IMR-90 (cell line): ENCODE data around the gene NMBR. TPM values are rescaled to one million over a fixed set of nuclear protein-coding genes. Genes with fewer than 3 reads are reported as not detected.

ENCODE experiments used
- ATAC-seq: fragments of 200-7000 bp; cut with Tn5 transposase; 2 replicates; pipeline ENCODE4 v1.9.1; 2020; ENCODE audit warnings: low read depth, mild to moderate bottlenecking, moderate library complexity
- BruUV-seq: library from RNA; stranded (reverse); fragments of 400-500 nt; replicated peaks from 2 replicates; lab custom pipeline; 2021; lab: Mats Ljungman, UMichigan
- CTCF ChIA-PET: fragments of 300-600 bp; formaldehyde crosslinking; extraction: SDS; loops from one replicate; lab custom pipeline; 2021; ENCODE audit warnings: antibody characterized with exemption; lab: Yijun Ruan, JAX
- POLR2A ChIA-PET: fragments of 300-600 bp; sonication (Branson Sonifier 250); formaldehyde crosslinking; loops from one replicate; lab custom pipeline; 2022; ENCODE audit warnings: antibody characterized with exemption; ENCODE audit not compliant: unreplicated experiment; lab: Charles Lee
- DNase-seq: peaks from one replicate; pipeline ENCODE4 v3.0.0; 2013
- H2AFZ ChIP-seq: replicated peaks from 2 replicates; pipeline ENCODE3; 2013; ENCODE audit warnings: low read length, mild to moderate bottlenecking; ENCODE audit not compliant: poor library complexity
- H2AK5ac ChIP-seq: 2 replicates; pipeline ENCODE4 v1.6.1; 2013; ENCODE audit warnings: low read depth, low read length, inconsistent platforms
- H2AK9ac ChIP-seq: replicated peaks from 2 replicates; pipeline ENCODE3; 2013; ENCODE audit warnings: mild to moderate bottlenecking, low read depth, low read length, moderate library complexity; ENCODE audit not compliant: poor library complexity
- H2BK120ac ChIP-seq: 2 replicates; pipeline ENCODE4 v1.6.1; 2013; ENCODE audit warnings: low read depth, low read length, inconsistent platforms
- H2BK15ac ChIP-seq: 3 replicates; pipeline ENCODE4 v1.6.1; 2013; ENCODE audit warnings: low read depth, low read length, inconsistent platforms
- H2BK20ac ChIP-seq: 2 replicates; pipeline ENCODE4 v1.6.1; 2013; ENCODE audit warnings: low read depth, mild to moderate bottlenecking, inconsistent platforms, low read length, moderate library complexity
- H2BK5ac ChIP-seq: 2 replicates; pipeline ENCODE4 v1.6.1; 2013; ENCODE audit warnings: mild to moderate bottlenecking, low read depth, low read length, inconsistent platforms; ENCODE audit not compliant: poor library complexity, severe bottlenecking
- H3K14ac ChIP-seq: replicated peaks from 2 replicates; pipeline ENCODE4 v1.6.1; 2013; ENCODE audit warnings: low read depth, low read length, inconsistent platforms
- H3K18ac ChIP-seq: 2 replicates; pipeline ENCODE4 v1.6.1; 2013; ENCODE audit warnings: low read depth, low read length, control low read depth
- H3K23ac ChIP-seq: 2 replicates; pipeline ENCODE4 v1.6.1; 2013; ENCODE audit warnings: low read depth, low read length, inconsistent platforms
- H3K27ac ChIP-seq: 2 replicates; pipeline ENCODE4 v1.5.1; 2013; ENCODE audit warnings: mild to moderate bottlenecking, control low read depth, low read length; ENCODE audit not compliant: insufficient read depth
- H3K27me3 ChIP-seq: 2 replicates; pipeline ENCODE4 v1.6.1; 2013; ENCODE audit warnings: low read length; ENCODE audit not compliant: control insufficient read depth, insufficient read depth
- H3K36me3 ChIP-seq: 2 replicates; pipeline ENCODE4 v1.6.1; 2013; ENCODE audit warnings: low read length, mixed read lengths; ENCODE audit not compliant: control insufficient read depth, insufficient read depth
- H3K4ac ChIP-seq: 2 replicates; pipeline ENCODE4 v1.6.1; 2013; ENCODE audit warnings: low read depth, low read length, inconsistent platforms
- H3K4me1 ChIP-seq: 2 replicates; pipeline ENCODE4 v1.6.1; 2013; ENCODE audit warnings: low read length, mixed read lengths; ENCODE audit not compliant: control insufficient read depth, insufficient read depth
- H3K4me2 ChIP-seq: 2 replicates; pipeline ENCODE4 v1.6.1; 2013; ENCODE audit warnings: low read depth, mild to moderate bottlenecking, control low read depth, low read length, moderate library complexity
- H3K4me3 ChIP-seq: 2 replicates; pipeline ENCODE4 v1.5.1; 2013; ENCODE audit warnings: low read depth, mild to moderate bottlenecking, control low read depth, low read length, moderate library complexity; ENCODE audit not compliant: insufficient read depth
- H3K56ac ChIP-seq: 2 replicates; pipeline ENCODE4 v1.6.1; 2013; ENCODE audit warnings: low read length, inconsistent platforms; ENCODE audit not compliant: insufficient read depth; ENCODE audit errors: extremely low read depth
- H3K79me1 ChIP-seq, 2 experiments: 2 replicates each; pipeline ENCODE4 v1.6.1; 2013; ENCODE audit warnings: low read length in 2 of 2, inconsistent platforms in 1 of 2, low read depth in 1 of 2
- H3K9ac ChIP-seq: 2 replicates; pipeline ENCODE4 v1.6.1; 2013; ENCODE audit warnings: low read depth, low read length, control low read depth
- H3K9me1 ChIP-seq: 2 replicates; pipeline ENCODE4 v1.6.1; 2013; ENCODE audit warnings: low read length, inconsistent platforms; ENCODE audit not compliant: insufficient read depth
- H3K9me3 ChIP-seq: 2 replicates; pipeline ENCODE4 v1.6.1; 2013; ENCODE audit warnings: low read length; ENCODE audit not compliant: control insufficient read depth, insufficient read depth
- H4K20me1 ChIP-seq: 2 replicates; pipeline ENCODE4 v1.6.1; 2013; ENCODE audit warnings: low read length, inconsistent platforms; ENCODE audit not compliant: insufficient read depth
- H4K5ac ChIP-seq: 2 replicates; pipeline ENCODE4 v1.6.1; 2013; ENCODE audit warnings: mild to moderate bottlenecking, low read depth, low read length, control low read depth
- H4K8ac ChIP-seq, 2 experiments: 2 replicates each; pipeline ENCODE4 v1.6.1; 2013; ENCODE audit warnings: low read depth in 2 of 2, low read length in 2 of 2, control low read depth in 1 of 2, inconsistent platforms in 1 of 2
- H4K91ac ChIP-seq: 2 replicates; pipeline ENCODE4 v1.6.1; 2013; ENCODE audit warnings: low read depth, low read length, inconsistent platforms; ENCODE audit not compliant: insufficient read depth
- BHLHE40 ChIP-seq: fragments of 150-350 bp; IDR thresholded peaks from 2 replicates; pipeline ENCODE4 v1.6.1; 2016; ENCODE audit warnings: mild to moderate bottlenecking, low read depth, low read length
- CEBPB ChIP-seq: IDR thresholded peaks from 2 replicates; pipeline ENCODE4 v1.6.1; 2012; ENCODE audit warnings: low read depth, low read length, improper control_type of control experiment
- CHD1 ChIP-seq: IDR thresholded peaks from 2 replicates; pipeline ENCODE4 v1.6.1; 2012; ENCODE audit warnings: low read depth, low read length, improper control_type of control experiment
- CTCF ChIP-seq: conservative IDR thresholded peaks from 2 replicates; pipeline ENCODE4 v1.5.1; 2012; ENCODE audit warnings: mild to moderate bottlenecking, low read depth, low read length, improper control_type of control experiment
- ELK1 ChIP-seq: fragments of 150-350 bp; IDR thresholded peaks from 2 replicates; pipeline ENCODE4 v1.6.1; 2016; ENCODE audit warnings: low read depth, mild to moderate bottlenecking, low read length, moderate library complexity, borderline replicate concordance
- FOS ChIP-seq: fragments of 150-350 bp; IDR thresholded peaks from 2 replicates; pipeline ENCODE4 v1.6.1; 2016; ENCODE audit warnings: low read depth, low read length
- MAFK ChIP-seq: IDR thresholded peaks from 2 replicates; pipeline ENCODE4 v1.6.1; 2012; ENCODE audit warnings: low read depth, low read length, improper control_type of control experiment
- MAZ ChIP-seq: IDR thresholded peaks from 2 replicates; pipeline ENCODE4 v1.6.1; 2012; ENCODE audit warnings: low read depth, mild to moderate bottlenecking, low read length, improper control_type of control experiment, moderate library complexity, borderline replicate concordance
- MXI1 ChIP-seq: IDR thresholded peaks from 2 replicates; pipeline ENCODE4 v1.6.1; 2012; ENCODE audit warnings: low read depth, mild to moderate bottlenecking, low read length, moderate library complexity, borderline replicate concordance
- NFE2L2 ChIP-seq: fragments of 150-350 bp; IDR thresholded peaks from 2 replicates; pipeline ENCODE4 v1.6.1; 2016; ENCODE audit warnings: low read depth, mild to moderate bottlenecking, low read length
- POLR2A ChIP-seq: IDR thresholded peaks from 2 replicates; pipeline ENCODE4 v1.6.1; 2012; ENCODE audit warnings: mild to moderate bottlenecking, low read depth, low read length
- RAD21 ChIP-seq: IDR thresholded peaks from 2 replicates; pipeline ENCODE4 v1.6.1; 2012; ENCODE audit warnings: low read length, improper control_type of control experiment
- RCOR1 ChIP-seq: IDR thresholded peaks from 2 replicates; pipeline ENCODE4 v1.6.1; 2012; ENCODE audit warnings: mild to moderate bottlenecking, low read length, improper control_type of control experiment; ENCODE audit not compliant: insufficient replicate concordance
- RFX5 ChIP-seq: IDR thresholded peaks from 2 replicates; pipeline ENCODE4 v1.8.0; 2012; ENCODE audit warnings: low read depth, mild to moderate bottlenecking, low read length, moderate library complexity
- SMC3 ChIP-seq: fragments of 150-350 bp; IDR thresholded peaks from 2 replicates; pipeline ENCODE4 v1.6.1; 2016; ENCODE audit warnings: low read depth, mild to moderate bottlenecking, antibody characterized with exemption, low read length, moderate library complexity
- USF2 ChIP-seq: fragments of 150-350 bp; IDR thresholded peaks from 2 replicates; pipeline ENCODE4 v1.6.1; 2017; ENCODE audit warnings: mild to moderate bottlenecking, antibody characterized with exemption, low read length, low read depth
- WGBS, 2 experiments: methylation state at CpG; one replicate each; pipeline versions ENCODE4 v1.1.5 to v1.1.7; 2013; ENCODE audit warnings: missing lambda C conversion rate in 2 of 2; ENCODE audit not compliant: insufficient read length in 1 of 2; ENCODE audit errors: extremely low coverage in 2 of 2; 5-methylcytosine and 5-hydroxymethylcytosine counted together
- dilution Hi-C: fragments of 300-500 bp; cut with HindIII; formaldehyde crosslinking; loops from one replicate; pipeline ENCODE4 v1.14.3; 2018; ENCODE audit warnings: low sequenced_read_pairs; ENCODE audit not compliant: unreplicated experiment
- in situ Hi-C: fragments of 300-500 bp; cut with MboI; formaldehyde crosslinking; loops from 3 replicates; pipeline ENCODE4 v1.14.3; 2019; ENCODE audit warnings: low sequenced_read_pairs, inconsistent platforms, mixed read lengths
- intact Hi-C: fragments of 100-400 bp; cut with micrococcal nuclease; formaldehyde crosslinking; loops from 2 replicates; pipeline ENCODE4 v1.10.0; 2022
- polyA plus RNA-seq, 3 experiments: library from polyadenylated mRNA; depleted of rRNA; stranded (reverse); fragments of >200 nt; gene quantifications; 2 replicates each; pipeline ENCODE4 v1.2.3, GENCODE V29; 2012; ENCODE audit warnings: low replicate concordance in 1 of 3
- total RNA-seq: library from RNA; depleted of rRNA; stranded (reverse); fragments of >200 nt; gene quantifications from 2 replicates; pipeline ENCODE4 v1.2.3, GENCODE V29; 2012

Gene NMBR
- total and polyA plus RNA-seq, 2 of the 4 experiments (the other 2 are of a cell fraction) = not detected

GRCh38 chr6:142027074-142027473 lies 119.8 kb downstream of the NMBR start:
- intact Hi-C loops = no loop called here
- H3K23ac ChIP-seq = no peak overlapping the region
- ATAC-seq = no peak
- TF ChIP-seq BHLHE40 = no peak
- TF ChIP-seq CHD1 = no peak
- TF ChIP-seq MAZ = no peak
- no peak for TF ChIP-seq CTCF
- TF ChIP-seq FOS = no peak
- TF ChIP-seq CEBPB = no peak
- TF ChIP-seq RFX5 = no peak
- TF ChIP-seq RCOR1 = no peak
- TF ChIP-seq ELK1 = no peak
- no peak for TF ChIP-seq POLR2A
- TF ChIP-seq NFE2L2 = no peak
- TF ChIP-seq MAFK = no peak
- no peak for TF ChIP-seq MXI1
- no peak for TF ChIP-seq SMC3
- TF ChIP-seq USF2 = no peak
- no peak for TF ChIP-seq RAD21
- H3K4ac ChIP-seq = no peak overlapping the region
- no TSS peak for BruUV-seq
- H3K36me3 ChIP-seq = no peaks in the 10 kb centered on the region
- H3K18ac ChIP-seq = no peak overlapping the region
- H3K4me3 ChIP-seq = no peak overlapping the region
- no peak overlapping the region for H4K91ac ChIP-seq
- no peaks in the 10 kb centered on the region for H3K9me1 ChIP-seq
- no peak overlapping the region for H4K8ac ChIP-seq
- no peak overlapping the region for H2BK20ac ChIP-seq
- no peak overlapping the region for H2BK5ac ChIP-seq
- DNase-seq = no peak
- H2BK120ac ChIP-seq = no peak overlapping the region
- no peak overlapping the region for H3K27ac ChIP-seq
- no peak overlapping the region for H2AK5ac ChIP-seq
- no peak overlapping the region for H3K14ac ChIP-seq
- in situ Hi-C loops = no loop called here
- no peak overlapping the region for H3K4me2 ChIP-seq
- dilution Hi-C loops = no loop called here
- no peak overlapping the region for H2BK15ac ChIP-seq
- CTCF ChIA-PET = no interaction called here
- H4K20me1 ChIP-seq = no peaks in the 10 kb centered on the region
- H3K27me3 ChIP-seq = no peaks in the 10 kb centered on the region
- POLR2A ChIA-PET = no interaction called here
- H3K56ac ChIP-seq = no peak overlapping the region
- H3K9ac ChIP-seq = no peak overlapping the region
- H2AK9ac ChIP-seq = no peak overlapping the region
- H2AFZ ChIP-seq = no peak overlapping the region
- H4K5ac ChIP-seq = no peak overlapping the region
- no peaks in the 10 kb centered on the region for H3K9me3 ChIP-seq
- H3K4me1 ChIP-seq = no peaks in the 10 kb centered on the region
- peaks cover 0 to 3% of the 10 kb centered on the region in 2 experiments; a peak in 1 of 4 replicates for H3K79me1 ChIP-seq
- no CpG with 5 or more reads among the region's 3 CpGs for WGBS, 2 experiments
